T-helper 1 cell (primary cell): ENCODE results near the gene CCDC127.

Experiments used
- DNase-seq, 5 donors: peaks; one replicate each; pipeline ENCODE4 v3.0.0-alpha.2; 2012 to 2020

CCDC127 gene

DNA sequence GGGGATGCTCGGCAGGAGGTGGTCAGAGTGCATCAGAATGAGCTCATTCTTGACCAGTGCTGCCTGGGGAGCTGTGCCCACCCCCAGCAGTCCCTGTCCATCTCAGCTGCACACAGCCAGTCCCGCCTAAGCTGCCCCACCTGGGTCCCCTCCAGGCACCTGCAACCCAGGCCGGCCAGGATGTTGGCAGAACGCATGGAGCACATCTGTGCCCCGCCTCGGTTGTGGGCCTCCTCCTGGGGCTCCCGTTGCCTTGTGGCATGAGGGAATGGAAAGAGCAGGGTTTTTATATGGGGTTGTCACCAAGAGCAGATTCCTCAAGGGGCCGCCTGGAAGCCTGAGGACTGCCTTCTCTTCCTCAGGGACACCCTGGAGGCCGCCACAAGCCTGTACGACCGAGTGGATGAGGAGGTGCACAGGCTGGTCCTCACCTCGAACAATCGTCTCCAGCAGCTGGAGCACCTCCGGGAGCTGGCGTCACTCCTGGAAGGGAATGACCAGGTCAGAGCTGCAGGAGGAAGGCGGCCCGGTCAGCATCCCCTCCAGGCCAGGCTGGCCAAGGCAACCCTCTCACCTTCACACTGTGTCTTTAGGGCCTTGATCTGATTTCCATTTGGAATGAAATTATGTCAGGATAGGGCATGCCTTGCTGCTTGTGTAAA is 61.4 kb downstream of the CCDC127 start:
- no peak for DNase-seq

- DNase-seq: no peak
Measured at GRCh38 chr5:155651-156410, 62.1 kb downstream of the CCDC127 start.

DNA sequence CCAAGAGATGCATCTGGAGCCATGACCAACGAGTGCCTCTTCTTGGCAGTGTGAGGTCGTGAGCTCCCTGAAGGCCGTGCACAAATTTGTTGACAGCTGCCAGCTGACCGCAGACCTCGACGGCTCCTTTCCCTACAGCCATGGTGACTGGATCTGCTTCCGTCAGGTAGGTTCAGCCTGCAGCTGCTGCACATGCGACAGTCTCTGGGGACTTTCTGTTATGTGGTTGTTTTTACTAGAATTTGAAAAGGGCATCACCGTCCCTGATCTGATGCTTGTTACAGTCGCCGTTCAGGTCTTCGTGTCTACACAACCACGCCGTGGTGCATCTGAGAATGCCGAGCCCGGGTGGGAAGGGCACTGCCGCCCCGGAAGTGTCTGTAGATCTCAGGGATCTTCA is 63.1 kb downstream of the CCDC127 start:
- no peak for DNase-seq

- no peak for DNase-seq
Measured at GRCh38 chr5:154236-154635, 63.7 kb downstream of the CCDC127 start.

DNA sequence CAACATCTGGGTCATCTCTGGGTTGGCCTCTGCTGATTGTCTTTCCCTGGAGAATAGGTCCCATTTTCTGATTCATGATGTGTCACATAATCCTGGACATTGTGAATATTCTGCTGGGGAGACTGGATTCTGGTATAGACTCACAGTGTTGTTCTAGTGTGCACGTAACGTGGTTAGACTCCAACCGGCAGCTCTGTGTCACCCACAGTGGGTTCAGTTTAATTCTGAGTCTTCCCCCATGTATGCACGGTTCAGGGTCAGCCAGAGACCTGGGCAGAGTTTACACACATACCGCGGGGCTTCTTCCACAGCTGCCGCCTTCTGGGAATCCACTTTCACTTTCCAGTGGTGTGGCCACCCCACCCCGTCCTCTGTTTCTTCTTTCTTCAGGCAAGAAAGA is 64.7 kb downstream of the CCDC127 start:
- no peak for DNase-seq

DNA sequence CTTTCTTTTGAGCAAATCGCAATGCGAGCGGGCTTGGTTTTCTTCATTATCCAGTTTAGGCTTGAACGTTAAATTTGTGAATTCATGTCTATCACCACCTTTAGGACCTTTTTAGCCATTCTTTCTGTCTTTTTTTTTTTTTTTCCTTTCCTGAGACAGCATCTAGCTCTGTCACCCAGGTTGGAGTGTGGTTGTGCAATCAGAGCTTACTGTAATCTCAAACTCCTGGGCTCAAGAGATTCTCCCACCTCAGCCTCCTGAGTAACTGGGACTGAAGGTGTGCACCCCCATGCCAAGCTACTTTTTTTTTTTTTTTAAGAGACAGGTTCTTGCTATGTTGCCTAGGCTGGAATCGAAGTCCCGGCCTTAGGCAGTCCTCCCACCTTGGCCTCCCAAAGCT is 65.9 kb downstream of the CCDC127 start:
- no peak for DNase-seq

DNA sequence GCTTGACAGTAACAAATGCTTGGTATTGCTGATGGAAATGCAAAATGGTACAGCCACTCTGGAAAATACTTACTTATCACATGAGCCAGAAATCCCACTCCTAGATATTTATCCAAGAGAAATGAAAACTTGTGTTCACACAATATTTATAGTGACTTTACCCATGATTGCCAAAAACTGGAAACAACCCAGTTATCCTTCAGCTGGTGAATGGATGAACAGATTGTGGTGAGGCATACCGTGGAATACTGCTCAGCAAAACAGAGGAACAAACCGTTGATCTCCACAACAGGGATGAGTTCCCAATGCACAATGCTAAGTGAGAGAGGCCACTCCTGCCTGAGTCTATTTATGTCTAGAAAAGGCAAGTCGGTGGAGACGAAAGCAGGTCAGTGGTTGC is 67.2 kb downstream of the CCDC127 start:
- DNase-seq: no peak

- no peak for DNase-seq
Measured at GRCh38 chr5:149745-150485, 68.0 kb downstream of the CCDC127 start.

DNA sequence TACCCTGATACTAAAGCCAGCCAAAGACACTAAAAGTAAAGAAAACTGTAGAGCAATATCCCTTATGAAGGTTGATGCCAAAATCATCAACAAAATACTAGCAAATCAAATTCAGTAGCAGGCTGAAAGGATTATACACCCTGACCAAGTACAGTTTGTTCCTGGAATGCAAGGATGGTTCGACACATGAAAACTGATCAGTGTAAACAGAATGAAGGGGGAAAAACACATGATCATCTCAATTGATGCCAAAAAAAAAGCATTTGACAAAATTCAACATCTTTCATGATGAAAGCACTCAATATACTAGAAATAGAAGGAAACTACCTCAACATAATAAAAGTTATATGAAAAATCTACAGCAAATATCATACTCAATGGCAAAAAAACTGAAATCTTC is 70.2 kb downstream of the CCDC127 start:
- no peak for DNase-seq
